ENCODE data around the gene TMEM219.

Gene TMEM219

DNA sequence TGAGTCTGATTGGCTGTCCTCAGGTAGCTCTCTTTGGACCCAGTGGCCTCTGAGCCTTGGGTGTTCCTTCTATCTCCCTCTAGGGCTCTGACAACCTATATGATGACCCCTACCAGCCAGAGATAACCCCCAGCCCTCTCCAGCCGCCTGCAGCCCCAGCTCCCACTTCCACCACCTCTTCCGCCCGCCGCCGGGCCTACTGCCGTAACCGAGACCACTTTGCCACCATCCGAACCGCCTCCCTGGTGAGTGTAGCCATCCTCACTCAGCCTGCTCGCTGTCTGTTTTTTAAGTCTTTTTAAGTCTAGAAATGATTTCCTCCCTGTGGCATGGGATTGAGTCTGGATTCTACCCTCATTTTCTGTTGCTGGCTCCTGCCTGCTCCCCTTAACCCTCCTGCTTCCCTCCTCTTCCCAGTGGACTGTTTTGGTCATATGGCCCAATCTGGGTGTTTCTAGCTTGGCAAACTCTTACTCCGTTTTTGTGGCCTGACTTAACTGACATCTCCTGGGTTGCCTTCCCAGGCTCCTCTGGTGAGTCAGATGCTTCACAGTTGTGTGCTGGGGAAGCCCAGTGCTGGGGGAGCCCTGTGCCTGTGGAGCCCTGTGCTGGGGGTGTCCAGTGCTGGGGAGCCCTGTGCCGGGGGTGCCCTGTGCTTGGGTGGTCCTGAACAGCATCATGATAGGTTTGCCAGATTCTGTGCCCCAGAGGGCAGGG lies 21.7 kb downstream of the TMEM219 start:
- no peak for DNase-seq

DNA sequence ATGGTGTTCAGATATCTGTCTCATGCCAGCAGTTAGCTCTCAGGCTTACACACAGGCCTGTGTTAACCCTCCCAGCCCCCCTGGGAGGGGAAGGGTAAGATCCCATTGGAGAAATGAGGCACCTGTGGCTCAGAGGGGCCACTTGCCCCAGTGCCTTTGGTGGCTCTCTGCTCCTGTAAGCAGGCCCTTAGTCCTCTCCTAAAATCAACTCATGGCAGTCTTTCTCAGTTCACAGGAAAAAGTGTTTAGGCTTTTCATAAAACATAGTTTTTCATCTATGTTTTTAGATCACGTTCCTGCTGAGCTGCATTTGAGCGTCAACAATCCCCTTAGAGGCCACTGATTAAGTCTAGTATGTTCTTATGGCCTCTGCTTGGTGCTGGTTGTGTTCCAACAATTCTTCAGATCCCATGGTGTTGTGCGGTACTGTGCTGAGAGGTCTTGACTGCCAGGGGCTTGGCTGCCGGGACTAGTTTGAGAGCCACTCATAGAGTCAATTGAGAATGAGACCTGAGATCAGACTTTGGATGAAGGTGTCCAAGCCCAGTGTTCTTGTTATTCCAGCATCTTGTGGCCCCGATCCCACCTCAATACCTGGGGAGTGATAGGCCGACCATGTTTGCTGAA lies 22.4 kb downstream of the TMEM219 start:
- DNase-seq: no peak

DNA sequence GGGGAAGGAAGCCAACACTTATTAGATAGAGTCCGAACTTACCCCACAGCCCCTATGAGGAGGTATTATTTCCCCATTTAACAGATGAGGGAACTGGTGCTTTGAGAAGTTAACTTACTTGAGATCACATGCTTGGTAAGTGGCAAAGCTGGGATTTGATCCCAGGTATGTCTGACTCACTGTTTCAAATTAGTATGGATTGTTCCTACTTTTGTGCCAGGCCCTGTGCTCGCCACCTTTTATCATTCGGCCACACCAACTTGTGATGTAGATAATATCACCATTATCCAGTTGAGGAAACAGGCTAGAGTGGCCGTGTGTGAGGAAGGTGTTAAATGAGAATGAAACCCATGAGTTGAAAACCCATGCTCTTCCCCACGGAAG lies 22.9 kb downstream of the TMEM219 start:
- DNase-seq: no peak

- DNase-seq: no peak
Measured at GRCh38 chr16:29985271-29985811, 23.5 kb downstream of the TMEM219 start.

- no peak for DNase-seq
Measured at GRCh38 chr16:29986231-29986630, 24.4 kb downstream of the TMEM219 start.

GRCh38 chr16:29986931-29987330 lies 25.1 kb downstream of the TMEM219 start:
- no peak for DNase-seq

- no peak for DNase-seq
Measured at GRCh38 chr16:29987371-29988085, 25.6 kb downstream of the TMEM219 start.

DNA sequence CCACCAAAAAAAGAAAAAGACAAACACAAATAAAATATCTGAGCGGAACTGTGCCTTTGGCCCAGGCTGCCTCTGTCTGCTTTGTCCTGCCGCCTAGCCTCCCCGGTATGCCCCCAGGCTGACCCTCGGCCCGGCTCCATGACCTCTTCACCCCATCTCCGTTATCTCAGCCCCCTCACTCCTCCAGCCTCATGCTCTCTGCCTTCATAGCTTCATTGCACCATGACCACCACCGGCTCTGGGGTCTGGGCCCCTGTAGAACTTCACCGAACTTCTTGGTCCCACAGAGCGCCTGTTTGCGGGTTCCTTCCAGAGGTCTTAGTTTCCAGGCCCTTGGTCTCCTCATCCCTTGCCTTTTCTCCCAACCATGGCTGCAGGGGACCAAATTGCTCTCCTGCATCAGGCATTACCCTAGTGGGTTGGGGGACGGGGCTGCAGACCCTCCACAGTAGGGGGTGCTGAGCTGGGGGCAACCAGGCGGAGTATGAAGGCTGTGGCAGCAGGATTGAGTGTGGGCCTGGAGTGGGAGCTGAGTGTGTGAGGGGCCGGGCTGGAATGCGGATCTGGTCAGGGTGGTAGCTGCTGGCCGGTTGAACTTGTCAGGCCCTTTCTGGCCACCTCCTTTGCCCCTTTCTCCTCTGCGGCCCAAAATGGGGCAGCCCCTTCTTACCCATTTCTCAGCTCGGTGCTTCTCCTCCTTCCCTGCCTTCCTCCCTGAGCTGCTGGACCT lies 26.6 kb downstream of the TMEM219 start:
- no peak for DNase-seq

DNA sequence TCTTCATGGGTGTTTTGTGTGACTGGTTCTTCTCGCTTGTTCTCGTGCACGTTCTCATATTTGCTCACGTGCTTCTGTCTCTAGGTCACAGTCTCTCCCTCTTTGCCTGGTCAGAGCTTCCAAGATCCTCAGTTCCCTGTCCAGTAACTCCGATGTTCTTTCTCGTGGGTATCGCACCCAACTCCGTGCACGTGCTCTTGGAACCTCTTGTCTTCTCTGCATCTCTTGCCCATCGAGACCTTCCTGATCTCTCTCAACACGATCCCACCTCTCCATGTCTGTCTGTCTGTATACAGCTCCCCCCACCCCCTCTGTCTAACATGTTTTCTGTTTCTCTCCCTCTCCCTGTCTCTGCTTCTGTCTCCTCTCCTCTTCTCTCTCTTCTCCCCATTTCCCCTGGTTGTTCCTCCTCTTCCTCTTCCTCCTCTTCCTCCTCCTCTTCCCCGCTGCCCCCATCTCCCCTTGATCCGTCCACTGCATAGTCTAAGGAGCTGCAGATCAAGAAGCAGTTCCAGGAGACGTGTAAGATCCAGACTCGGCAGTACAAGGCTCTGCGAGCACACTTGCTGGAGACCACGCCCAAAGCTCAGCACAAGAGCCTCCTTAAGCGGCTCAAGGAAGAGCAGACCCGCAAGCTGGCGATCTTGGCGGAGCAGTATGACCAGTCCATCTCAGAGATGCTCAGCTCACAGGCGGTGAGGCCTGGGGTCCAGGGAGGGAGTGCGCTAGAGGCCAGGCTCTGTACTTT lies 27.4 kb downstream of the TMEM219 start:
- DNase-seq: no peak

DNA sequence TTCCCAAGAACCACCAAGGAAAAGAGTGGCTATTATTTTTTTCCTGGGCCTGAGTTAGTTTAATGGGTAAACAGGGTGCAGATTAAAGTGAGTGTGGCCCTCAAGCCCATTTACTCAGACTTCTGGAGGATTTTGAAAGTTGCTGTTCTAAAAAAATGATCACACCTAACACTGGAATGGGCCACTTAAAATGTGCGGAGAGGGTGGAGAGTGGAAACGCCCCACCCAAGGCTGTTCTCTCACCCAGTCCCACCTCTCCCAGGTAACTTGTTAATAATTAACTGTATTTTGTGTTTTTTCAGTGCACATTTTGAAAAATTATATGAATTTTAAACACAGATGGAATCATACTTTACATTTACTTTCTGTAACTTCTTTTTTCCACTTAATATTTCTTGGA lies 28.2 kb downstream of the TMEM219 start:
- DNase-seq: no peak

DNA sequence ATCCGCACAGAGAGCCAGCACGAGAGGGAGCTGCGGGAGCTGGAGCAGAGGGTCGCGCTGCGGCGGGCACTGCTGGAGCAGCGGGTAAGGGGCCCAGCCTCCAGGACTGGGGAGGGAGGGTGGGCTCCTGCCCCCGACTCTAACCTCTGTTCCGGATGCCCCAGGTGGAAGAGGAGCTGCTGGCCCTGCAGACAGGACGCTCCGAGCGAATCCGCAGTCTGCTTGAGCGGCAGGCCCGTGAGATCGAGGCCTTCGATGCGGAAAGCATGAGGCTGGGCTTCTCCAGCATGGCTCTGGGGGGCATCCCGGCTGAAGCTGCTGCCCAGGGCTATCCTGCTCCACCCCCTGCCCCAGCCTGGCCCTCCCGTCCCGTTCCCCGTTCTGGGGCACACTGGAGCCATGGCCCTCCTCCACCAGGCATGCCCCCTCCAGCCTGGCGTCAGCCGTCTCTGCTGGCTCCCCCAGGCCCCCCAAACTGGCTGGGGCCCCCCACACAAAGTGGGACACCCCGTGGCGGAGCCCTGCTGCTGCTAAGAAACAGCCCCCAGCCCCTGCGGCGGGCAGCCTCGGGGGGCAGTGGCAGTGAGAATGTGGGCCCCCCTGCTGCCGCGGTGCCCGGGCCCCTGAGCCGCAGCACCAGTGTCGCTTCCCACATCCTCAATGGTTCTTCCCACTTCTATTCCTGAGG lies 29.1 kb downstream of the TMEM219 start:
- DNase-seq: no peak

GRCh38 chr16:29991571-29991904 lies 29.7 kb downstream of the TMEM219 start:
- DNase-seq: no peak

- DNase-seq: no peak
Measured at GRCh38 chr16:29992344-29992967, 30.6 kb downstream of the TMEM219 start.

- DNase-seq: no peak
Measured at GRCh38 chr16:29993191-29993902, 31.5 kb downstream of the TMEM219 start.

DNA sequence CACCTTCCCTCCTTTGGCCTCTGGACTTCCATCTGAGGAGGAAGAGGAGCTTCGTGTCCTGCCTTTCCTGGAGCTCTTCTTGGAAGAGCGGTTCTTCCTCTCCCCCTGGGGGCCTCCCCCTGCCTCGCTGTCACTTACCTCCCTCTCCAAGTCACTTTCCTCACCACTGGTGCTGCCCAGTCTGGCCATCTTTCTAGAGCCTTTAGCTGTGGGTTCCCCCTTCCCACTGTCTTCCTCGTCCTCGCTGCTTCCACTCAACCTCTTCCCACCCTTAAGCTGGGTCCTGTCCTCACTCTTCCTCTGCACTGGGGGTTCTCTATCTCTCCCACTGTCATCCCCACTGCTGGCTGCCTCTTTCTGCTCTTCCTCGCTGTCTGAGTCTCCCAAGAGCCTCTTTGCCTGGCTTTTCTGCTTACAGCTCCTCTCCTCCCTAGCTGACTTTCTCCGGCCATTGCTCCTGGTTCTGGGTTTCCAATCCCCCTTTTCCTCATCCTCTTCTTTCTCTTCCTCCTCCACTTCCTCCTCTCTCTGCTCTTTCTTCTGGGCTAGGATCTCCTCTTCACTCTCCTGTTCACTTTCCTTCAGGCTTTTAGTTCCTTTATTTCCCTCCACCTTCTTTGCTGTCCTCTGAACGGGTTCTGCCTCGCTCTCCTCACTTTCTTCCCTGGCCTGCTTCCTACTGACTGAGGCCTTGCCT lies 32.2 kb downstream of the TMEM219 start:
- DNase-seq: no peak

DNA sequence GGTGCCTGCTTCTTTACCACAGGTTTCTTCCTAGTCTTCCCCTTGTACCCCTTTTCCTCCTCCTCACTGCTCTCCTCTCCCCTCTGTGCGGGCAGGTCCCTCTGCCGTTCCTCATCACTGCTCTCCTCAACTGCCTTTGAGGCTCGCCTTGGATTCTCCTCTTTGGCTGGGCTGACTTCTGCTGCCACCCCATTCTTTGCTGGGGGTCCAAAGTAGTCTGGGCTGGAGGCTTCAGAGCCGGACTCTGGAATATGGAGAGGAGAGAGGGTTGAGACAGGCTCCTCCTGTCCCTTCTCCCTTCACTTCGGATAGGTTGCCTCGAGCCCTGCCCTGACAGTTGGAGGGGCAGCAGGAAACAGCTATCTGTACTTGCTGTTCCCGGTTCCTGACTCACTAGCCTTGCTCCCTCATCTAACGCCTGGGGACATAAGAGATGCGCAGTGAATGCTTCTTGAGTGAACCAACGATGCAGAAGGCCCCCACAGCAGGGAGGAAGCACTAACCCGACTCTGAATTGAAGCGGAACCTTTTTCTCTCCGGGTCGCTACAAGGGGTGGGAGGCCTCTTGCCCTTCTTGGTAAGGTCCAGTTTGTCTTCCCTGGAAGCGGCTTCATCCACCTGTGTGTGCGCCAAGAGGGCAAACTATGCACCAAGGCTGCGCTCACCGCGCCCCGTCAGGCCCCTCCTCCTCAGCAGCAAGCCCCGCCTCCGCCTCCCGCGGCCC lies 32.9 kb downstream of the TMEM219 start:
- DNase-seq: no peak

DNA sequence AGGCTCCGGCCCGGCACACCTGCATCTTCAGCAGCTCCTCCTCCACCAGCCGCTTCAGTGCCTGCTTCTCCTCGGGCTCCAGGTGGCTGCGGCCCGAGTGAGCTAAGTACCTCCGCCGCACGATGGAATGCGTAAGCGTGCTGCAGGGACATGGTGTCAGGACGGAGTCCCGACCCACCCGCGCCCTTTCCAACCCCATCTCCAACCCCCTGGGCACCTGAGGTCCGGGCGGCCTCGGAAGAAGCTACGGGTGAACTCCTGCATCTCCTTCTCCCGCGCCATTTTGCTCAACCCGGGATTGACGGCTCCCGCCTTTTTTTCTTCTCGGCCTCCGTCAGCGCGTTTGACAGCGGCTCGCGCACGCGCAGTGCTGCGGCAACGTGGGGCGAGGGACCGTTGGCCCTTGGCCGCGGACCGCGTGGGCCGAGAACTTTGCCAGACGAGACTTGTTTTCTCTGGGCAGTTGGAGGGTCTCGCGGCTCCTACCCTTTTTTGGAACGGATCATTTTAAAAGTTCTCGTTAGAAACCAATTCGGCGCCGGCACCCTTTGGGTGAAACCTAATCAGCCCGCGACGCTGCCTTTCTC lies 33.5 kb downstream of the TMEM219 start, which contains the start of gene HIRIP3:
TSS of gene HIRIP3 (minus strand) at position 294 of the 587 bp plus-strand sequence. CDS start at position 282, 12 bp downstream.
- DNase-seq: peak; percentile 72

DNA sequence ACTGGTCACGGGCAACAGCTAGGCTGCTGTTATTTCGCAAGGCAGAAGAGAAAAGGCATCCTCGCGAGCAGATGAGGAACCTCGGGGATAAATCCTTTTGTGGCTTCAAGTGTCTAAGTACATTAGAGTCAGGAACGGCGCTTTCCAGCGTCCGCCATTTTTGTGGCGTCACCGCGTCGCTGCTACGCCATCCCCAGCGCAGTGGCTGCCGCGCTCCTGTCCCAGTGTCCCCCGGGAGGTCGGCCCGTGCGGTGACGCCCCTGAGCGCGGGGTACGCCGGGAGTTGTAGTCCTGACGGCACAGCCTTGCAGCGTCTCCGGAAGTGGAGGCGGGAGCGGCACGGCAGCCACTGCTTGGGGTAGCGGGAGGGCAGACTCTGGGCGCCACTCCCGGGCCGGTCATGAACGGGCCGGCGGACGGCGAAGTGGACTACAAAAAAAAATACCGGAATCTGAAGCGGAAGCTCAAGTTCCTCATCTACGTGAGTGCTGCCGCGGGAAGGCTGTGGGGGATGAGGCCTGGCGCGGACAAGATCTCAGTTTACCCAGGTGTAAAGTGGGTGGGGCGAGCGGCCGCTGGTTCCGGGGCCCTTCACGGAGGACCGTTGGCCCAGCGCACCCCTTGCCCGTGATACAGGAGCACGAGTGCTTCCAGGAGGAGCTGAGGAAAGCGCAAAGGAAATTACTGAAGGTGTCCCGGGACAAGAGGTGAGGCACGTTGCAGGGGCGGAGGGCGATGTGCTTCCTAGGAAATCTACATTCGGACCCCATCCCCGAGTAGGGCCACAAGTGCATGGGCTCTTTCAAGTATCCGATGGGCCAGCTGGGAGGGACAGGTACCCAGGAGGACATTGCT lies 34.3 kb downstream of the TMEM219 start, which contains the start of gene INO80E:
TSS of gene INO80E (plus strand) at position 331 of the 855 bp plus-strand sequence. CDS start at position 401, 70 bp downstream.
- peak; percentile 96 for DNase-seq
